Body of pancreas (tissue), 4 donors: Measurements from ENCODE around the gene HSD17B14. TPM values are rescaled to one million over a fixed set of nuclear protein-coding genes. Genes with fewer than 3 reads are reported as not detected.

Experiments used
- ATAC-seq: fragments of 150-250 bp; one replicate; pipeline ENCODE4 v1.9.1; 2016
- DNase-seq, 4 donors: peaks; one replicate each; pipeline ENCODE4 v3.0.0-alpha.2; 2019
- H3K27ac ChIP-seq, 4 donors: fragments of 200-600 bp; sonication (generic); 1 replicate in 3 of 4; 2 replicates in 1 of 4; pipeline versions ENCODE4 v1.5.1 to v1.6.1; 2016 to 2019; ENCODE audit warnings: mild to moderate bottlenecking in 1 of 4, mixed read lengths in 1 of 4, moderate library complexity in 1 of 4
- H3K27me3 ChIP-seq, 2 donors: fragments of 200-600 bp; sonication (generic); one replicate each; pipeline ENCODE4 v1.6.0; 2016; ENCODE audit warnings: mild to moderate bottlenecking in 1 of 2
- H3K36me3 ChIP-seq, 2 donors: fragments of 200-600 bp; sonication (generic); replicated peaks in 1 of 2; 2 replicates each; pipeline ENCODE4 v1.5.1; 2016; ENCODE audit warnings: low read depth in 2 of 2; ENCODE audit not compliant: insufficient read depth in 1 of 2
- H3K4me1 ChIP-seq: fragments of 200-600 bp; sonication (generic); one replicate; pipeline ENCODE4 v1.6.0; 2016
- H3K4me3 ChIP-seq, 2 donors: fragments of 200-600 bp; sonication (generic); 1 replicate in 1 of 2; 2 replicates in 1 of 2; pipeline ENCODE4 v1.5.1; 2016 to 2019
- H3K9me3 ChIP-seq, 3 donors: fragments of 200-600 bp; sonication (generic); 1 replicate in 2 of 3; 2 replicates in 1 of 3; pipeline ENCODE4 v1.5.1; 2016
- CTCF ChIP-seq, 7 experiments: fragments of 450-650 bp in 4 of 7; fragments of 200-600 bp in 3 of 7; sonication (generic) in 3 of 7; IDR thresholded peaks; one replicate each; pipeline ENCODE4 v1.5.1; 2016 to 2019; ENCODE audit warnings: antibody characterized with exemption in 7 of 7
- POLR2A ChIP-seq, 3 donors: fragments of 450-650 bp; IDR thresholded peaks; one replicate each; pipeline ENCODE4 v1.6.1; 2016; ENCODE audit warnings: antibody characterized with exemption in 3 of 3, mild to moderate bottlenecking in 2 of 3
- WGBS, 2 donors: methylation state at CpG; one replicate each; pipeline ENCODE4 v1.1.5; 2017; 5-methylcytosine and 5-hydroxymethylcytosine counted together
- intact Hi-C: fragments of 100-400 bp; cut with DNase I; formaldehyde crosslinking; loops from one replicate; pipeline ENCODE4 v1.15.1; 2023
- total RNA-seq, 2 donors: library from RNA; depleted of rRNA; stranded (reverse); fragments of >200 nt; gene quantifications; one replicate each; pipeline ENCODE4 v1.1.0, GENCODE V29; 2016

The HSD17B14 gene
- total RNA-seq, 2 donors from 2014 or later, result 2.1 to 3.3 TPM

DNA sequence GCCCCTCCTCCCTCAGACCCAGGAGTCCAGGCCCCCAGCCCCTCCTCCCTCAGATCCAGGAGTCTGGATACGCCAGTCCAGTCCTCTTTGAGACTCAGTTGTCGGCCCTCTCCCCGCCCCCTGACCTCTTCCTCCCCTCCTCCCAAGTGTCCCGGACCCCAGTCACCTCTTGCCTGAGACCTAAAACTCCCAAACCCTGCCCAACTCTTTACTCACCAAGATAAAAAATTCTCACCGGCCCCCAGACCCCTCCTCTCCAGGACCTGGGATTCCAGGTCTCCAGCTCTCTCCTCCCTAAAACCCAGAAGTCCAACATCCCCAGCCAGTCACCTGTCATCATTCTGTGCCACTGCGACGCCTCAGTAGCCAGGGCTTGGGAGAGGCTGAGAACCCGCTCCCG lies 1.4 kb upstream of the HSD17B14 start:
- ATAC-seq (no peak), DNase-seq (no peak)
- WGBS, 2 donors, result 64% methylated on average over 6 to 7 of the region's 9 CpGs
- Histone ChIP-seq H3K27me3 (no peaks in the 10 kb centered on the region), H3K36me3 (no peaks in the 10 kb centered on the region), H3K4me1 (peaks cover 22% of the 10 kb centered on the region), H3K27ac (no peak overlapping the region), H3K4me3 (no peak overlapping the region), H3K9me3 (no peaks in the 10 kb centered on the region)
- no peak for TF ChIP-seq CTCF (IDR thresholded peaks at IDR 0.05)
- TF ChIP-seq POLR2A (IDR thresholded peaks at IDR 0.05), result no peak
- intact Hi-C loops, result loop anchor here (10.0 kb wide), 1 partner anchor 183 kb away; no protein-coding TSS in a partner anchor

GRCh38 chr19:48837051-48837524 lies 797 bp upstream of the HSD17B14 start:
- no peaks in the 10 kb centered on the region for H3K9me3 ChIP-seq
- no peaks in the 10 kb centered on the region for H3K36me3 ChIP-seq
- intact Hi-C loops, result loop anchor here (10.0 kb wide), 1 partner anchor 182 kb away; no protein-coding TSS in a partner anchor
- no peaks in the 10 kb centered on the region for H3K27me3 ChIP-seq
- DNase-seq (peak; percentile 31 to 70 (median 56)), ATAC-seq (peak; percentile 19)
- peaks cover 22% of the 10 kb centered on the region for H3K4me1 ChIP-seq
- WGBS, 2 donors, result 30 to 58% methylated on average over 6 to 29 of the region's 29 CpGs
- H3K27ac ChIP-seq, result no peak overlapping the region
- H3K4me3 ChIP-seq, result no peak overlapping the region
- no peak for TF ChIP-seq CTCF (IDR thresholded peaks at IDR 0.05)

DNA sequence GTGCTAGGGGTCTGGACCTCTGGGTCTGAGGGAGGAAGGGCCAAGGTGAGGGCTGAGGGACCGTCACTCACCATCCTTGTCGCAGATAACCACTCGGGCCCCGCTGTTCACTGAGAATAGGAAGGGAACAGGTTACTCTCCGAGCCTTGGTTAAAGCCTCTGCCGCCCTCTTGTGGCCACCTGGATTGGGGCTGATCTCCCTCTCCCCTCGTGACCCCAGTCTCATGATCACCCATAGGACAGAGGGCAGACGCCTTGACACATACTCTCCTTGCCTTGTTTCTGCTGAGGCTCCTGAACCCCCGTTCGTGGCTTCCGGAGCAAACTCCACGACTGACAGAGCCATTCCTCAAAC lies 580 bp downstream of the HSD17B14 start:
- Histone ChIP-seq H3K9me3 (no peaks in the 10 kb centered on the region), H3K36me3 (no peaks in the 10 kb centered on the region), H3K4me1 (peaks cover 22% of the 10 kb centered on the region), H3K27ac (peak overlapping the region in 2 of 4 donors; percentile 30 to 47), H3K4me3 (no peak overlapping the region), H3K27me3 (no peaks in the 10 kb centered on the region)
- 0% methylated on average over 6 to 12 of the region's 12 CpGs for WGBS, 2 donors
- DNase-seq, result peak; percentile 95 to 98 (median 96)
- TF ChIP-seq CTCF (IDR thresholded peaks at IDR 0.05) (peak; percentile 80 to 98 (median 96)), POLR2A (IDR thresholded peaks at IDR 0.05) (peak in 2 of 3 donors; percentile 6 to 29)
- peak; percentile 97 for ATAC-seq
- intact Hi-C loops, result loop anchor here (10.0 kb wide), 1 partner anchor 181 kb away; no protein-coding TSS in a partner anchor

DNA sequence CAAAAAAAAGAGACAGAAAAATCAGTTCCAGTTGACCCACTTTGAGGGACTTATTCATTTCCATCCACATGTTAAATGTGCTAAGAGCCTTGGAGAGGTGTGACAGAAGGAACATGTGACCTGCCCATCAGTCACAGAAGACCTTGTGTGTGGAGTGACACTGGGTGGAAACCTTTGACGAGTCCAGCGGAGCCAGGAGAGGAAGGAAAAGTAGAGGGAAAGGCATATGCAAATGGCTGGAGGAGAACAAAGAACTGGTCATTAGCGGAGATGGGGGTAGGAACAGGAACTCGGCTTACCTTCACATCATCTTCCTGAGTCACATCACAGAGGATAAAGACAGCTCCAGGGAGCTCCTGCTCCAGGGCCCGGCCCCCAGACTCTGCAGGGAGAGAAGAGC lies 2.3 kb downstream of the HSD17B14 start:
- intact Hi-C loops, result loop anchor here (5.0 to 10.0 kb wide), 2 partner anchors 37 to 179 kb away; no protein-coding TSS in a partner anchor
- H3K36me3 ChIP-seq, result no peaks in the 10 kb centered on the region
- no peaks in the 10 kb centered on the region for H3K9me3 ChIP-seq
- H3K27me3 ChIP-seq, result no peaks in the 10 kb centered on the region
- no peak overlapping the region for H3K27ac ChIP-seq
- H3K4me3 ChIP-seq, result no peak overlapping the region
- peaks cover 27% of the 10 kb centered on the region for H3K4me1 ChIP-seq
- ATAC-seq (no peak), DNase-seq (no peak)
- TF ChIP-seq POLR2A (IDR thresholded peaks at IDR 0.05), result no peak
- no peak for TF ChIP-seq CTCF (IDR thresholded peaks at IDR 0.05)
- 73 to 82% methylated on average over 5 of the region's 5 CpGs for WGBS, 2 donors

- H3K27ac ChIP-seq, result no peak overlapping the region
- WGBS, 2 donors, result 74 to 94% methylated on average over 5 of the region's 5 CpGs
Observed at GRCh38 chr19:48833049-48833448, 3.2 kb downstream of the HSD17B14 start.

More at GRCh38 chr19:48833049-48833448, 3.2 kb downstream of the HSD17B14 start:
- Histone ChIP-seq H3K4me1 (peaks cover 27% of the 10 kb centered on the region), H3K27me3 (no peaks in the 10 kb centered on the region), H3K36me3 (no peaks in the 10 kb centered on the region), H3K4me3 (no peak overlapping the region), H3K9me3 (no peaks in the 10 kb centered on the region)
- TF ChIP-seq POLR2A (IDR thresholded peaks at IDR 0.05) (no peak), CTCF (IDR thresholded peaks at IDR 0.05) (no peak)
- intact Hi-C loops, result loop anchor here (5.0 to 10.0 kb wide), 2 partner anchors 36 to 178 kb away; no protein-coding TSS in a partner anchor
- ATAC-seq (no peak), DNase-seq (no peak)
